Mesenchymal stem cell (in vitro differentiated cells and primary cell): ENCODE data around the gene TRMU.

Experiments
- DNase-seq: peaks from one replicate; pipeline ENCODE4 v3.0.0-alpha.2; 2013
- H2AFZ ChIP-seq: one replicate; pipeline ENCODE4 v1.6.1; 2013; ENCODE audit warnings: low read depth, mild to moderate bottlenecking, control low read depth, inconsistent platforms, low read length, moderate library complexity
- H2AK5ac ChIP-seq: 2 replicates; pipeline ENCODE4 v1.6.1; 2013; ENCODE audit warnings: low read length, moderate library complexity, mild to moderate bottlenecking, inconsistent platforms; ENCODE audit not compliant: severe bottlenecking
- H2BK120ac ChIP-seq: one replicate; pipeline ENCODE4 v1.6.1; 2013; ENCODE audit warnings: low read depth, mild to moderate bottlenecking, inconsistent platforms, low read length, moderate library complexity
- H2BK12ac ChIP-seq, 2 experiments: one replicate each; pipeline ENCODE4 v1.6.1; 2013; ENCODE audit warnings: inconsistent platforms in 2 of 2, low read length in 2 of 2, mild to moderate bottlenecking in 2 of 2, moderate library complexity in 2 of 2, control low read depth in 1 of 2
- H2BK15ac ChIP-seq: one replicate; pipeline ENCODE4 v1.6.1; 2013; ENCODE audit warnings: mild to moderate bottlenecking, low read depth, inconsistent platforms; ENCODE audit not compliant: poor library complexity, severe bottlenecking
- H2BK5ac ChIP-seq: 2 replicates; pipeline ENCODE4 v1.6.1; 2013; ENCODE audit warnings: low read depth, mild to moderate bottlenecking, low read length, control low read depth, inconsistent platforms; ENCODE audit not compliant: poor library complexity, severe bottlenecking
- H3K14ac ChIP-seq, 2 experiments: one replicate each; pipeline ENCODE4 v1.6.1; 2013; ENCODE audit warnings: inconsistent platforms in 2 of 2, low read length in 2 of 2, control low read depth in 1 of 2, mild to moderate bottlenecking in 1 of 2, moderate library complexity in 1 of 2
- H3K18ac ChIP-seq, 2 experiments: one replicate each; pipeline ENCODE4 v1.6.1; 2013; ENCODE audit warnings: inconsistent platforms in 2 of 2, low read length in 2 of 2, control low read depth in 1 of 2, low read depth in 1 of 2, mild to moderate bottlenecking in 1 of 2
- H3K23ac ChIP-seq, 2 experiments: one replicate each; pipeline ENCODE4 v1.6.1; 2013; ENCODE audit warnings: inconsistent platforms in 2 of 2, low read length in 2 of 2, mild to moderate bottlenecking in 2 of 2, moderate library complexity in 2 of 2, control low read depth in 1 of 2
- H3K27ac ChIP-seq: 2 replicates; pipeline ENCODE4 v1.5.1; 2013; ENCODE audit warnings: mild to moderate bottlenecking, moderate library complexity, low read length, control low read depth, inconsistent platforms; ENCODE audit not compliant: poor library complexity, severe bottlenecking
- H3K27me3 ChIP-seq, 2 experiments: 2 replicates each; pipeline versions ENCODE4 v1.6.1 to v1.7.0; 2013; ENCODE audit warnings: low read length in 2 of 2, mild to moderate bottlenecking in 2 of 2, moderate library complexity in 2 of 2, control low read depth in 1 of 2, inconsistent platforms in 1 of 2; ENCODE audit not compliant: control insufficient read depth in 1 of 2, insufficient read depth in 1 of 2
- H3K36me3 ChIP-seq, 2 experiments: 2 replicates each; pipeline versions ENCODE4 v1.6.1 to v1.7.0; 2013; ENCODE audit warnings: low read length in 2 of 2, control low read depth in 1 of 2, inconsistent platforms in 1 of 2, low read depth in 1 of 2, mild to moderate bottlenecking in 1 of 2; ENCODE audit not compliant: insufficient read depth in 2 of 2, control insufficient read depth in 1 of 2
- H3K4ac ChIP-seq, 2 experiments: one replicate each; pipeline ENCODE4 v1.6.1; 2013; ENCODE audit warnings: inconsistent platforms in 2 of 2, low read length in 2 of 2, mild to moderate bottlenecking in 2 of 2, moderate library complexity in 2 of 2, control low read depth in 1 of 2, low read depth in 1 of 2
- H3K4me1 ChIP-seq: 2 replicates; pipeline ENCODE4 v1.6.1; 2013; ENCODE audit warnings: low read depth, low read length, control low read depth; ENCODE audit not compliant: control insufficient read depth, insufficient read depth
- H3K4me2 ChIP-seq: 2 replicates; pipeline ENCODE4 v1.6.1; 2013; ENCODE audit warnings: low read length, mild to moderate bottlenecking, inconsistent platforms; ENCODE audit not compliant: poor library complexity, severe bottlenecking
- H3K4me3 ChIP-seq, 2 experiments: 2 replicates each; pipeline versions ENCODE4 v1.5.1 to v1.7.0; 2013; ENCODE audit warnings: low read length in 2 of 2, mild to moderate bottlenecking in 2 of 2, control low read depth in 1 of 2, low read depth in 1 of 2; ENCODE audit not compliant: insufficient read depth in 1 of 2
- H3K79me1 ChIP-seq: replicated peaks from 2 replicates; pipeline ENCODE4 v1.6.1; 2013; ENCODE audit warnings: mild to moderate bottlenecking, control low read depth, low read length, inconsistent platforms; ENCODE audit not compliant: poor library complexity, severe bottlenecking
- H3K9ac ChIP-seq: 2 replicates; pipeline ENCODE4 v1.7.0; 2013; ENCODE audit warnings: mild to moderate bottlenecking, low read length, moderate library complexity
- H3K9me3 ChIP-seq: 2 replicates; pipeline ENCODE4 v1.7.0; 2013; ENCODE audit warnings: mild to moderate bottlenecking, low read length; ENCODE audit not compliant: control insufficient read depth
- H4K8ac ChIP-seq: one replicate; pipeline ENCODE4 v1.6.1; 2013; ENCODE audit warnings: inconsistent platforms, mild to moderate bottlenecking, low read length, moderate library complexity
- H4K91ac ChIP-seq: one replicate; pipeline ENCODE4 v1.6.1; 2013; ENCODE audit warnings: mild to moderate bottlenecking, low read length, inconsistent platforms
- WGBS: methylation state at CpG from one replicate; pipeline ENCODE4 v1.1.7; 2013; ENCODE audit warnings: mixed read lengths; 5-methylcytosine and 5-hydroxymethylcytosine counted together

TRMU gene

DNA sequence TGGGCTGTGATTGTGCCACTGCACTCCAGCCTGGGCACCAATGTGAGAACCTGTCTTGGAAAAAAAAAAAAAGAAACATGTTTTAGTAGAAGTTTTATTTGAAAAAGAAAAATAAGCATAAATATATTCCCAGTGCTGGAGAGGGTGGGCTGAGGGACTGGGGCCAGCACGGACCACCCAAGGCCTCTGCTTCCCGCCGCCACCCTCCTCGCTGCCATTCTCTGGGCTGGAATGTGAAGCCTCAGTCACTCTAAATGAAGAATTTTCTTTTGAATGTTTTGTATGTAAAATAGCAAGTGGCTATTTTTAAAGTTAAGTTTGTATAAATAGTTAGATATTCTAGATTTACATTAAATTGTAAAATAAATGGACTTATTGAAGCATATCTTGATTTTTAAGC, 5.1 kb upstream of the TRMU start:
- H2BK12ac ChIP-seq = no peak overlapping the region
- H2BK5ac ChIP-seq = no peak overlapping the region
- H2BK120ac ChIP-seq = no peak overlapping the region
- no peak overlapping the region for H3K23ac ChIP-seq
- H3K27me3 ChIP-seq = no peaks in the 10 kb centered on the region
- no peak for DNase-seq
- H3K4me2 ChIP-seq = no peak overlapping the region
- H3K9me3 ChIP-seq = no peaks in the 10 kb centered on the region
- no peak overlapping the region for H4K8ac ChIP-seq
- H3K27ac ChIP-seq = no peak overlapping the region
- H2AK5ac ChIP-seq = no peak overlapping the region
- 100% methylated on average over 4 of the region's 4 CpGs for WGBS
- no peak overlapping the region for H3K9ac ChIP-seq
- H4K91ac ChIP-seq = no peak overlapping the region
- no peak overlapping the region for H2AFZ ChIP-seq
- peaks cover 3% of the 10 kb centered on the region for H3K4me1 ChIP-seq
- no peak overlapping the region for H3K4ac ChIP-seq
- peaks cover 14% of the 10 kb centered on the region for H3K79me1 ChIP-seq
- H2BK15ac ChIP-seq = no peak overlapping the region
- H3K4me3 ChIP-seq = no peak overlapping the region
- H3K14ac ChIP-seq = no peak overlapping the region
- peaks cover 3 to 48% of the 10 kb centered on the region in 2 experiments for H3K36me3 ChIP-seq
- no peak overlapping the region for H3K18ac ChIP-seq

DNA sequence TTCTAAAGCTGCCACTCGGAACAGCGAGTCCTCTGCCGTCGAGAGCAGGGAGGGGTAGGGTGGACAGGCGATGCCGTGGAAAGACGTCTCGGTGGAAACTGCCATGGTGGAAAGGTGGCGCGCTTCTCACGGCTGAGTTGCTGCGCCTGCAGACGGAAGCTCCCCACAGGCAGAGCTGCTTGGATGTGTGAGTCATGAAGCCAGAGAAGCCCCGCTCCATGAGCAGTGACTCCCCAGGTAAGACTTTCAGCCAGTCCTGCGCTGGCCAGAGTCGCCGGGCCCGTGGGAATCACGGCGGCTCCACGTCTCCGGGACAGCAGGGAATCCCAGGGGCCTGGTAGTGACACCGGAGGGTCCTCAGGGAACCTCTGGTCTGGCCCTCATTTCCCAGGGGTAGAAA, 4.0 kb upstream of the TRMU start:
- WGBS = 97% methylated on average over 23 of the region's 23 CpGs
- H3K14ac ChIP-seq = no peak overlapping the region
- no peak for DNase-seq
- no peak overlapping the region for H2BK12ac ChIP-seq
- H3K9me3 ChIP-seq = no peaks in the 10 kb centered on the region
- no peak overlapping the region for H3K4me2 ChIP-seq
- no peak overlapping the region for H3K4me3 ChIP-seq
- no peak overlapping the region for H4K91ac ChIP-seq
- H2AFZ ChIP-seq = no peak overlapping the region
- peaks cover 0 to 37% of the 10 kb centered on the region in 2 experiments for H3K36me3 ChIP-seq
- peaks cover 9% of the 10 kb centered on the region for H3K79me1 ChIP-seq
- H2AK5ac ChIP-seq = no peak overlapping the region
- no peak overlapping the region for H3K4ac ChIP-seq
- H3K4me1 ChIP-seq = peaks cover 3% of the 10 kb centered on the region
- no peak overlapping the region for H3K18ac ChIP-seq
- H2BK5ac ChIP-seq = no peak overlapping the region
- no peak overlapping the region for H3K27ac ChIP-seq
- H3K27me3 ChIP-seq = no peaks in the 10 kb centered on the region
- no peak overlapping the region for H2BK120ac ChIP-seq
- no peak overlapping the region for H3K23ac ChIP-seq
- H4K8ac ChIP-seq = no peak overlapping the region
- no peak overlapping the region for H2BK15ac ChIP-seq
- no peak overlapping the region for H3K9ac ChIP-seq

DNA sequence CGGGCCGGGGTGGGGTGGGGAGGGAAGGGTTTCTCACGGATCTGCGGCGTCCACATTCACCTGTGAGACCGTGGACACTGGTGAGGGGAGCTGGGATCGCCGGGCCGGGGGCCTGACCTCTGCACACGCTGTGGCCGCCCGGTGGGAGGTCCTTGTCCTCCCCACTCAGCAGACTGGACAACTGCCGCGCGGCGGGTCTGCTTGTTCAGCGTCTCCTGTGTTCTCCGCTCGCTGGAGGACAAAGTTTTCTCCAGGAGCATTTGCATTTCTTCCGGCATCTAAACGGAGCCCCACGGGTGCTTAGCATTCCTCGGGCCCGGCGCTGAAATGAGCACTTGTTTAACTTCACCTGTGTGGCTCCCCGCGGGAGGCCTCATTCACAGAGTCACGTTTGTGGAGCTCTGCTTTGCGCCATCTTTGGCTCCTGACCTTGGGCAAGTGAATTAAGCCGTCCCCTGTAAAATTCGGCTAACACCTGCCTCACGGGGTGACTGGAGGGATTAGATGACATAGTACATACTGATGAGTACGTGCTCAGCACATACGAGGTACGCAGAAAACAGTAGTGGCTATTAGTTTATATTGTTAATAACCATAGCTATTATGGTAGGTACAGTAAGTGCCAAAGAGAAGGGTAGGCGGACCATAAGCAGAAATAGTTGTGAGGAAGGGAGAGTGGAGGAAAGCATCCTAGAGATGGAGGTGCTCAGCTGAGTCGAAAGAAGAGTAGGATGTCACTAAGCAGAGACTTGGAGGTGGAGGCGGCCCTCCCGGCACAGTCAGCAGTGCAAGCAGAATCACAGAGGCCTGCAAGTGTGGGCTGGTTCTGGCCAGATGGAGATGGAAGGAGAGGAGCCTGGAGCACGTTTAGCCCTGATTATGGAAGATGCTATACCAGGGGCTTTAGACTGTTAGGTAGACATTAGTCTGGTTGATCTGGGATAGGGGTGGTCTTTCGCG, 885 bp downstream of the TRMU start:
- no peak overlapping the region for H3K27ac ChIP-seq
- H4K8ac ChIP-seq = no peak overlapping the region
- H3K27me3 ChIP-seq = no peaks in the 10 kb centered on the region
- H2BK15ac ChIP-seq = no peak overlapping the region
- H4K91ac ChIP-seq = no peak overlapping the region
- H3K79me1 ChIP-seq = peaks cover 29% of the 10 kb centered on the region
- peak; percentile 45 for DNase-seq
- no peak overlapping the region for H3K18ac ChIP-seq
- peak overlapping the region in 1 of 2 experiments; percentile 64 for H3K4ac ChIP-seq
- no peak overlapping the region for H2AK5ac ChIP-seq
- no peak overlapping the region for H3K14ac ChIP-seq
- peak overlapping the region; percentile 92 to 96 for H3K4me3 ChIP-seq
- H2AFZ ChIP-seq = peak overlapping the region; percentile 91
- H3K4me2 ChIP-seq = peak overlapping the region; percentile 76
- H3K36me3 ChIP-seq = peaks cover 33 to 37% of the 10 kb centered on the region in 2 experiments
- H3K4me1 ChIP-seq = peaks cover 4% of the 10 kb centered on the region
- peak overlapping the region; percentile 94 for H3K9ac ChIP-seq
- H2BK12ac ChIP-seq = no peak overlapping the region
- no peak overlapping the region for H2BK5ac ChIP-seq
- WGBS = 15% methylated on average over 38 of the region's 42 CpGs
- H3K23ac ChIP-seq = no peak overlapping the region
- H3K9me3 ChIP-seq = no peaks in the 10 kb centered on the region
- no peak overlapping the region for H2BK120ac ChIP-seq

DNA sequence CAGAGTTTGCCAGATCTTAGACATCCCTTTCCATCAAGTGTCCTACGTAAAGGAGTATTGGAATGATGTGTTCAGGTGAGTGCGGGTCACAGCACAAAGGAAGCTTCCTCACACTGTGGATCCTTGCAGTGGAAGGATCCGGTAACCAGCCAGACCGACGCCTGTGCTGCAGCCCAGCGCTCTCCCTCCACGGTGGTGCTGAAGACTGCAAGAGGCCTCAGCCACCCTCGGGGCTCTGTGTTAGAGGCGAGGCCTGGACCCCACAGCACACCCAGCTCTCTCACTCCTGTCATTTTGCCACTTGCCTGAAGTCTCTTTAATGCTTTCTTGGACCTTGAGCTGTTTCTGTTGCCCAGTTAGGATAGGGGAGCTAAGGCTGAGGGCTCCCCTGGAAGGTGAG, 2.4 kb downstream of the TRMU start:
- Histone ChIP-seq H3K4me2 (no peak overlapping the region), H3K27me3 (no peaks in the 10 kb centered on the region), H2AFZ (no peak overlapping the region), H3K9me3 (no peaks in the 10 kb centered on the region), H3K4me3 (no peak overlapping the region), H4K8ac (no peak overlapping the region), H3K23ac (no peak overlapping the region), H3K79me1 (peaks cover 35% of the 10 kb centered on the region), H3K36me3 (peaks cover 31 to 52% of the 10 kb centered on the region in 2 experiments), H3K9ac (peak overlapping the region; percentile 94), H4K91ac (no peak overlapping the region), H2BK12ac (no peak overlapping the region), H2BK5ac (no peak overlapping the region), H2BK15ac (no peak overlapping the region), H3K27ac (no peak overlapping the region), H3K14ac (no peak overlapping the region), H3K4me1 (peaks cover 3% of the 10 kb centered on the region), H2BK120ac (no peak overlapping the region), H2AK5ac (no peak overlapping the region), H3K4ac (no peak overlapping the region), H3K18ac (no peak overlapping the region)
- WGBS = 97% methylated on average over 7 of the region's 9 CpGs
- no peak for DNase-seq
